Measurements from ENCODE around the gene LIPC.

DNA sequence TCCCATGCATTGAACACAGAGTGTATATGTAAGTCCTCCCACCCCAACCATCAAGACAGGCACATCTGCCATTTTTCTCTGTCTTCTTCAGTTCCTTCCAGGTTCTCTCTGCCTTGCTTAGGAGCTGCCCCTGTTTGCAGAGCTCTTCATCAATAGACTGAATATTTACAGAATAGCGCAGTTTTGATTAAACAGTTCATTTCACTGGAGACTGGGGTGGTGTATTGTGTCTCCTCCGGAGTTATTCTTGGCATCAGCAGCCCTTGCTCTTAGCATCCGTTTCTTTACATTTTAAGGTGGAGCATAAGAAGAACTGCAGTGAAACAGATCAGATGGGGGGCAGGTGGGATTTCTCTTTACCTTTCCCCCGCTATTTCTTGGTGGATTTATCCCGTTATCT, 87.7 kb downstream of the LIPC start:
- TF ChIP-seq, protein P1, sequence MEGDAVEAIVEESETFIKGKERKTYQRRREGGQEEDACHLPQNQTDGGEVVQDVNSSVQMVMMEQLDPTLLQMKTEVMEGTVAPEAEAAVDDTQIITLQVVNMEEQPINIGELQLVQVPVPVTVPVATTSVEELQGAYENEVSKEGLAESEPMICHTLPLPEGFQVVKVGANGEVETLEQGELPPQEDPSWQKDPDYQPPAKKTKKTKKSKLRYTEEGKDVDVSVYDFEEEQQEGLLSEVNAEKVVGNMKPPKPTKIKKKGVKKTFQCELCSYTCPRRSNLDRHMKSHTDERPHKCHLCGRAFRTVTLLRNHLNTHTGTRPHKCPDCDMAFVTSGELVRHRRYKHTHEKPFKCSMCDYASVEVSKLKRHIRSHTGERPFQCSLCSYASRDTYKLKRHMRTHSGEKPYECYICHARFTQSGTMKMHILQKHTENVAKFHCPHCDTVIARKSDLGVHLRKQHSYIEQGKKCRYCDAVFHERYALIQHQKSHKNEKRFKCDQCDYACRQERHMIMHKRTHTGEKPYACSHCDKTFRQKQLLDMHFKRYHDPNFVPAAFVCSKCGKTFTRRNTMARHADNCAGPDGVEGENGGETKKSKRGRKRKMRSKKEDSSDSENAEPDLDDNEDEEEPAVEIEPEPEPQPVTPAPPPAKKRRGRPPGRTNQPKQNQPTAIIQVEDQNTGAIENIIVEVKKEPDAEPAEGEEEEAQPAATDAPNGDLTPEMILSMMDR (IDR thresholded peaks at IDR 0.05 in 8 of 11, conservative IDR thresholded peaks at IDR 0.05 in 3 of 11): no peak
- TF ChIP-seq POLR2AphosphoS5 (IDR thresholded peaks at IDR 0.05): no peak

All from spleen (tissue), 7 donors.